HG02981 (cell line): Measurements from ENCODE around the gene KRTAP10-8.
"Not testable (repeated sequence)": the region's sequence is repeated elsewhere in the genome, so short reads cannot be mapped to it uniquely, and the experiment has no call there.

ENCODE experiments used
- ATAC-seq: cut with Tn5 transposase; IDR thresholded peaks from one replicate; pipeline ENCODE4 v1.9.1; 2021; ENCODE audit warnings: mild to moderate bottlenecking, moderate library complexity; ENCODE audit not compliant: unreplicated experiment

KRTAP10-8 gene

DNA sequence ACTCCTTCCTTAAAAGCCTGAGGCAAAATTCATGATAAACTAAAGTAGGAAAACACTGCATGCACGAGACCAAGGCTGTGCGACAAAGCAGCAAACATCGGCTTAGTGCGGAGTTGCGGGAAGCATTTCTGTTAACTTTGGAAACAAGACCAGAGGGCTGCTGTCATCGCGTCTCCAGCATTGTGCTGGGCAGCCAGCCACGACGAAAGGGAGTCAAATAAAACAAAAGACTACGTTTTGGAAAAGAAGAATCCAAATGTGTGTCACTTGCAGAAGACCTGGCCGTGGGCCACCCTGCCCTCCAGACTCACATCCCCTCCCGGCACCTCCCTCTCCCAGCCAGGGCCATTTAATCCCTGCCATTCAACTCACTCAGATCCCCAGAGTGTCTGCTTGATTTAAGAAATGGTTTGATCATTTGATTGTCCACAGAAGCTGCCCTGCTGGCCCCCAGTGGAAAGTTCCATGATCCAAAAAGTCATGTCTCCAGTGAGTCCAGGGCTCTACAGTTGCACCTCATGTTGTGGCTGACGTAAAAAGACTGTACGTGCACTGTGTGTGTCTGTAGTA, 31.9 kb downstream of the KRTAP10-8 start:
- ATAC-seq = no peak

DNA sequence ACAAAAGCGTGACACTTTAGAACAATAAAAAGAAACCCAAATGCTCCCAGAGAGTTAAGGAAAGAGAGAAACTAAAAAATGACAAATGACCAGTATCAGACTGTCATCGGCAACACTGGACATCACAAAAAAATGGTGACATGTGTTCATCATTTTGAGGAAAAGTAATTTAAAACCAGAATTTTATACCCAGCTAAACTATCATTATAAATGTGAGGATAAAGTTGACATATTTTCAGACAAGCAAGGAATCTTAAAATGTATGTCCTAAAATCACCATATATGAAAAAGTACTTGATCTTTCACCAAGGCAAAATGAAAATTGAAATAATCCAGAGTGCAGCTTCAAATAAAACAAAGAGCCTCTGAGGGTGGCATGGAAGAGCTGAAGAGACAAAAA, 33.0 kb downstream of the KRTAP10-8 start:
- ATAC-seq = no peak

DNA sequence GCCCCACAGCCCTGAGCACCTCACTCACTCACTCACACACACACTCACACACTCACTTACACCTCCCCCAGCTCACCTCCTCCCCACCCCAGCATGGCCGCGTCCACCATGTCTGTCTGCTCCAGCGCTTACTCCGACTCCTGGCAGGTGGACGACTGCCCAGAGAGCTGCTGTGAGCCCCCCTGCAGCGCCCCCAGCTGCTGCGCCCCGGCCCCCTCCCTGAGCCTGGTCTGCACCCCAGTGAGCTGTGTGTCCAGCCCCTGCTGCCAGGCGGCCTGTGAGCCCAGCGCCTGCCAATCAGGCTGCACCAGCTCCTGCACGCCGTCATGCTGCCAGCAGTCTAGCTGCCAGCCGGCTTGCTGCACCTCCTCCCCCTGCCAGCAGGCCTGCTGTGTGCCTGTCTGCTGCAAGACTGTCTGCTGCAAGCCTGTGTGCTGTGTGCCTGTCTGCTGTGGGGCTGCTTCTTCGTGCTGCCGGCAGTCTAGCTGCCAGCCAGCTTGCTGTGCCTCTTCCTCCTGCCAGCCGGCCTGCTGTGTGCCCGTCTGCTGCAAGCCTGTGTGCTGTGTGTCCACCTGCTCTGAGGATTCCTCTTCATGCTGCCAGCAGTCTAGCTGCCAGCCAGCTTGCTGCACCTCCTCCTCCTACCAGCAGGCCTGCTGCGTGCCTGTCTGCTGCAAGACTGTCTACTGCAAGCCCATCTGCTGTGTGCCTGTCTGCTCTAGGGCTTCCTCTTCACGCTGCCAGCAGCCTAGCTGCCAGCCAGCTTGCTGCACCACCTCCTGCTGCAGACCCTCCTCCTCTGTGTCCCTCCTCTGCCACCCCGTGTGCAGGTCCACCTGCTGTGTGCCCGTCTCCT, 34.7 kb downstream of the KRTAP10-8 start, which contains the start of gene KRTAP10-11:
TSS of gene KRTAP10-11 (plus strand) at position 49 of the 856 bp plus-strand sequence. CDS start at position 94, 45 bp downstream.
- ATAC-seq = not testable (repeated sequence)

DNA sequence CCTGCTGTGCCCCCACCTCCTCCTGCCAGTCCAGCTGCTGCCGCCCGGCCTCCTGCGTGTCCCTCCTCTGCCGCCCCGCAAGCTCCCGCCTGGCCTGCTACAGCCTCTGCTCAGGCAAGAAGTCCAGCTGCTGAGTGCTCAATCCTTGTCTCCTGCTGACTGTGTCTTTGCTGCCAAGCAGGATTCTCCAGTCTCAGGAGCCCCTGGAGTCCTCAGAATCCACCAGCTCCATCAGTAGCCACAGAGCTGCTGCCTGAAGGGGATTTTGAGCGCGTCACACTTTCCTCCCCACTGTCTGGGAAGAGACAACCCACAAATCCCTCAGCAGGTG, 35.3 kb downstream of the KRTAP10-8 start:
- no peak for ATAC-seq

DNA sequence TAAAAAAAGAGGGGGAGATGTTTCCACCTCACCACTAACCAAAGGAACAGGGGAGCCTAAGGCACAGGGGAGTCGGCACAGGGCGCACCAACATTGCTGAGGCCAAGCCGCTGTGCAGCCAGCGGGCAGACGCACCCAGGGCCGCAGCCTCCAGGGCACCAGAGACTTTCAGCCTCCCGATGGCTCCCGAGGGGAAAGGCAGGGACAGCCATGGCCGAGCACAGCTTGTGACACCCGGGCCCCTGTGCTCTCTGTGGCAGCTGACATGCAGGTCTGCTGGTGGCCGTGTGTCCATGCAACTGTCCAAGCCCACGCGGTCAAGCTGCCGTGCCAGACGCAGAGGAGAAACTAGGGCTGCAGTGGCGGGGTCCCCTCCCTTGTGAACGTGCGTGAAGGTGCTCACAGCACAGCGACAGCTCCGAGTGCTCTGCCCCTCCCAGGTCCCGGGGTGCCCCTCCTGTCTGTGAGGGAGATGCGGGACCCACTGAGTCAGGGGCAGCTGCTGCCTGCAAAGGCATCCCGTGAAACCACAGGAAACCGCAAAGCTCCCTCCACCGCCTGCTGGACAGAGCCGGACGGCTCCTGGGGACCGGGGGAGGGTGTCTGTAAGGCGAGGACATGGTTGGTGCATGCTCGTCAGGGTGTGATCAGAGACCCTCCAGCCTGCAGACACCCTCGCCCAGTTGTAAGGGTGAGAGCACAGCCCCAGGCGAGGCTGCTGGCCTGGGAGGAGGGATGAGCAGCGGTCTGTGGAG, 36.9 kb downstream of the KRTAP10-8 start:
- no peak for ATAC-seq

DNA sequence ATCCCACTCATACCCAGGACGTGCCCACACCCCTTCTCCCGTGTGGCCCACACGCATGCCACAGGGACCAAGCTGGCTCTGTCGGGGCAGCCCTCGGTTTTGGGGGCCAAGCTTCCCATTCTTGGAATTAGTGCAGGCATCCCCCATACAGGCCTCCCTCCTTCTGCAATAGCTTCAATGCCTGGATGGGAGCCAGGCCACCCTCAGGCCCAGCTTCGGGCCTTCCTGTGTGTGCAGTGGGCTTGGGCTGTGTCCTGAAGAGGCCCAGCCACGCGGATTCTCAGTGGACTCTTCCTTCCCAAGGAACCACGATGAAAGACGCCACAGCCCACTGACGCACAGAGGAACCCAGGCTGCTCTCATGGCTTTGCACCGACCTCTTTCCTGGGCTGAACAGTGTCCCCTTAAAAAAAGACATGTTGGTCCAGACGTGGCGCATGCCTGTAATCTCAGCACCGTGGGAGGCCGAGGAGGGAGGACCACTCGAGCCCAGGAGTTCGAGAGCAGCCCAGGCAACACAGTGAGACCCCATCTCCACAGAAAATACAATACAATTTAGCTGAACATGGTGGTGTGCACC, 37.7 kb downstream of the KRTAP10-8 start:
- no peak for ATAC-seq

DNA sequence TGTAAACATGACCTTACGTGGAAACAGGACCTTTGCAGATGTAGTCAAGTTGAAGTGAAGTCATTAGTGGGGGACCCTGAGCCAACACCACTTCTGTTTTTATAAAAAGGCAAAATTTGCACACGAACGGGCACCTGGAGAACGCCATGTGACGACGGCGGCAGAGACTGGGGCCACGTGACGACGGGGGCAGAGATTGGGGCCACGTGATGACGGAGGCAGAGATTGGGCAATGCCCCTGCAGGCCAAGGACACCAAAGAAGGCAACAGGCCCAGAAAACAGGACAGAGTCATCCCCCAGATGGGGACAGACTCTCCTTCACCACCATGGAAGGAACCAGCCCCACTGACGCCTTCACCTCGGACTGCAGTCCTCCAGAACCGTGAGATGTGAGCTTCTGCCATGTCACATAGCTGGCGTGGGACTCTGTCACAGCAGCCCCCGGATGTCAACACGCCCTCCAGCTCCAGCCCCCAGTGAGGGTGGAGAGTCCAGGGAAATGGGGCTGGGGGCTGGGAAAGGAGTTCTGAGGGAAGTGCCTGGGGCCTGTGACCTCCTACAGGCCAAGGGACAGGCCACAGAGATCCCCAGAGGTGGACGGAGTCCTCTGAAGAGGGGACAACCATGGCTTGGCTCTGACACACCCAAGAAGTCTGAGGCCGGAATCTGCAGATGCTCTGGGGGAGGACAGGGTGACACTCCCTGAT, 38.5 kb downstream of the KRTAP10-8 start:
- ATAC-seq = no peak

DNA sequence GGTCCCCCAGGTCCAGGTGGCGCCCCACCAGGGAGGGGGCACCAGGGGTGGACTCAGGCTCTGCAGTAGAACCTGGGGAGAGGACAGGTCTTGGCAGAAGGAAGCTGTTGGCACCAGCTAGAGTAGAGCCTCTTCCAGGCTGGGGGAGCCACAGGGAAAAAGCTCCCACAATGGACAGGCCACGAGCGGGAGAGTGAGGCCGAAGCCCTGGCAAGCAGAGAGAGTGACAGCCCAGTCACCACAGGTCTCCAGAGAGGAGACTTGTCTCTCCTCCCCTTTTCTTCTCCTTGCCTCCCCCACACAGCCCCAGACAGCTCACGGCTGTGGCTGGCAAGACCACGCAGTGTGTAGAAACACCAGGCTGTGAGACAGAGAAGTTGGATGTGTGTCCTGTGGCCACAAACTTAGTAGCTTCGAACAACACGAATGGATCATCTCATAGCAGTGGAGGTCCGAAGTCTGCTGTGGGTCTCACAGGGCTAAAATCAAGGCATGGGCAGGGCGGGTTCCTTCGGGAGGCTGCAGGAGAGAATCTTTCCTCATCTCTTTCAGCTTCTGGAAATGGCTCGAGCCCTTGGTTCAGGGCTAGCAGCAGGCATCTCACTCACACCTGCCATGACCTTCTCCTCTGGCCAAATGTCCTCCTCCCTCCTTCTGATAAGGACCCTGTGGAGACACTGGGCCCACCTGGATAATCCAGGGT, 39.2 kb downstream of the KRTAP10-8 start:
- no peak for ATAC-seq

DNA sequence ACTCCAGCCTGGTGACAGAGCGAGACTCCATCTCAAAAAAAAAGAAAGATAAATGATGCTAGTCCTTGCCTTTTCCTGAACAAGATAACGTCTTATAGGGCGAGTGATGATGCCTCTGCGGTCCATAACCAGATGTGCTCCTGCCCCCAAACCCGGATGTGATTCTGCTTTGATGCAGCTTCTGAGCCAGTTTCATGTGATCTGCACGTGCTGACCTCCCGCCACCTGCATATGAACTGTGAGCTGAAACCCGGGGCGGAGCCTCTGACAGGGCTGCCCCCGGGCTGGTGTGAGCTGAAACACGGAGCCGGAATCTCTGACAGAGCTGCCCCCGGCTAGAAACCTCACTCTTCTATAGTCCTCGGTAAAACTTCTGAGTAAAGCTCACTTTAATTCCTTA, 41.2 kb downstream of the KRTAP10-8 start:
- ATAC-seq = no peak

DNA sequence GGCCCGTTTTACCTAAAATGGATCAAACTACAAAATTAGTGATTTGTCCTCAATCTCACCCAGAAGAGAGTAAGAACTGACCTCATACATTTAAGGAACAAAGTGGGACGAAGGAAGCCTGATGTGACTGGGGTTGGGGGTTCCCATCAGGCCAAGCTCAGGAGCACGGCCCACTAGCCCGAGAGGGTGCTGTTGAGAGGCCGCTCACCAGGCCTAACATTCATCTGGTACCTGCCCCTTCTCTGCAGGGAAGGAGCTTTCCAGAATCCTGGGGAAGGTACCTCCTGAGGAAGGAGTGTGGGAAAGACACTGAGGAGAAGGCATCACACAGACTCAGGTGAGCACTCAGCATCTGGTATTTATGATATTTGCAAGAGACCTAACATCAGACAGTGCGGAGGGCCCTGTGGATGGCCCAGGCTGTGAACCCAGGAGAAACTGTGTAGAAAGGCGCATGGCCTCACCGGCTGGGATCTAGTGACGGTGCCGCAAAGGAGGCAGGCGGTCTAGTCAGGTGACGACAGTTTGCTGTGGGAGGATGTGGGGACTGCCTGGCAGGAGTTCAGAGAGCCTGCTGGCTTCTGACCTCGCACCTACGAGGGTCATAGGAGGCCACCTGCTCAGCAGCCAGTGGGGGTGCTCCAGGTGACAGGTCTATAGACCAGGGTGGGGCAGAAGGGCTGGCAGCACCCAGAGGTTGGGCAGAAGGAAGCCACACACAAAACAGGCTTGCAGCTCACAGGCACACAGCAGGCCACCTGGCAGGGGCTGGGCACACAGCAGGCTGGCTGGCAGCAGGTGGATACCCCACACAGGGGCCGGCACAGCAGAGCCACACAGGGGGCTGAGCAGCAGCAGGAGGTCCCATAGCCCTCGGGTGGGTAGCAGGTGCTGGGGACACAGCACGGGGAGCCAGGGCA, 42.0 kb downstream of the KRTAP10-8 start:
- ATAC-seq = no peak

DNA sequence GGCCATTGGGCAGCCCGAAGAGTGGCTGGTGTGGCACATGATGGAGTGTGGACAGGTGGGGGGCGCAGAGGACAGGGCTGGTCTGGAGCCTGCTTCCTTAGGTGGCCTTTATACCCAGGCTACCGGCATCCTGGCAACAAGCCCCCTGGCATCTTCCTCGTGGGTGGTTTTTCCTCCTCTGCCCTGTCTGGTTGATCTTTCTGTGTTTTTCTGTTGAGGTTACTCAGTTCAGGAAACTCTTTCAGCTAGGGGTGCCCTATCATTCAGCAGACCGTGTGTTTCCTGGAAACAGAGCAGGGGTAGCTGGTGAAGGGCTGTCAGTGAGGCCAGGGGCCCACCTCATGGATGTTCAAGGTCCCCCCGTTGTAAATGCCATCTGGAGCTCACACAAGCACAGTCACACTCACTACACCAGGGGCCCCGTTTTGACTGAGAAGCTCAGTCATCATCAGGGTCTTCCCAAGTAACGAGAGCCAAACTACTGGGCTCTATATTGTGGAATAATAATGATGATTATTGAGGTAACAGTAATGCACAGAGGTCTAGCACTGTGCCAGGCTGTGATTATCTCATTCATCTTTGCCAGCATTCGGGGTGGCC, 42.8 kb downstream of the KRTAP10-8 start, which contains the start of gene KRTAP12-4:
TSS of gene KRTAP12-4 (minus strand) at position 84 of the 600 bp plus-strand sequence. CDS start at position 39, 45 bp downstream.
- no peak for ATAC-seq

DNA sequence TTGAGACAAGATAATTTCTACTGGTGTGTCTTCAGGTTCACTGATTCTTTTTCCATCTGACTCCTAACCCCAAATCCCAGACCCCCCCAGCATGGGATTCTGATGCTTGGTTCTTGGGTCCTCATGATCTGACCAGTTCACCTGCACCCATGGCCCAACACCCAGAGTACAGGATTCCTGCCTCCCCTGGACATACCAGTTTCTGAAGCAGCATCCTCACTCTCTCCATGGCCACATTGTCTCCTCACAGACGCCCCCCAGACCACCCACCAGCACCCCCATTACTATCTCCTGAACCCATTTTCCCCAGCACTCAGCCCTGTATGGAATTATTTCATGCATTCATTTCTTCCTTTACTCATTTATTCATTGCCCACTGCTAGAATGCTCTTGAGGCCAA, 45.0 kb downstream of the KRTAP10-8 start:
- ATAC-seq = no peak

DNA sequence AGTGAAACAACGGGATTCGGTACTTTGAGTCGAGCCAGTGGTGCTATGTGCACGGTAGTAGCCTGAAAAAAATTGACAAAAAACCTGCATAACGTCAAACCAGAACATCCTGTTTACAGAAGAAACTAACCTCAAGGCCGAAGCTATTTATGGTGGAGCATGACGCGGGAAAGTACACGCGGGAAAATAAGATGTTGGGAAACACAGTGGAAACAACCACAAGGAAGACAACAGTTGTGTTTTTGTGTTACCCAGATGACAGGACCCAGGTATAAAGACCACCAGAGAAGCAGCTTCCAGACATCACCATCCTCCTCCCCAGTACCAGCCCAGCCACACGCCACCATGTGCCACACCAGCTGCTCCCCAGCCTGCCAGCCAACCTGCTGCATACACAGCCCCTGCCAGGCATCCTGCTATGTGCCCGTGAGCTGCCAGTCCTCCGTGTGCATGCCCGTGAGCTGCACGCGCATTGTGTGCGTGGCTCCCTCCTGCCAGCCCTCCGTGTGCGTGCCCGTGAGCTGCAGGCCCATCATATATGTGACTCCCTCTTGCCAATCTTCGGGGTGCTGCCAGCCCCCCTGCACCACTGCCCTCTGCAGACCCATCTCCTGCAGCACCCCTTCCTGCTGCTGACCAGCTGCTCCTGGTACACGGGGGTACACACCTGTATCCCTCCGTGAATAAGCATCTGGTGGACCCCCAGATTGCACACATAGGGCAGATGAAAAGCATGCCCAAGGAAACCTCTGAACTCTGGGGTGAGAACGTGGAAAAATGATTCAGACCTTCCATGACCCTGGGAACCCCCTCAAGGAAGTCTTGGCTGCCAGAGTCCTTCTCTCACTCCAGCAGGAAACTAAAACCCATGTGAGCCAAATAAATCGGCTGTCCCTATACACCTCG, 46.0 kb downstream of the KRTAP10-8 start, which contains the start of gene KRTAP12-3:
TSS of gene KRTAP12-3 (plus strand) at position 298 of the 906 bp plus-strand sequence. CDS start at position 346, 48 bp downstream.
- ATAC-seq = no peak

DNA sequence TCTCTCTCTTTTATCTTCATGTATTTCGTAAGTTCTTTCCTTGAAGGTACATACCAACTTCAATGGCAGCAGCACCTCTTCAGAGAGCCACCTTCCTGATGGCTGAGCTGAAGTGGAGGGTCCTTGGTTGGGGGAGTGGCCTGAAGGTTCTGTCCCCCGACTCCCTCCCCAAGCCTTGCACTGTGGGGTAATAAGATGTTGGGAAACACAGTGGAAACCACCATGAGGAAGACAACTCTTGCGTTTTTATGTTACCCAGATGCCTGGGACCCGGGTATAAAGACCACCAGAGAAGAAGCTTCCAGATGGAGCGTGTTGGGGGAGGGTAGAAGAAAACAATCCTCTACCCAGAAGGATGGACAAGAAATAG, 46.6 kb downstream of the KRTAP10-8 start:
- ATAC-seq = no peak

DNA sequence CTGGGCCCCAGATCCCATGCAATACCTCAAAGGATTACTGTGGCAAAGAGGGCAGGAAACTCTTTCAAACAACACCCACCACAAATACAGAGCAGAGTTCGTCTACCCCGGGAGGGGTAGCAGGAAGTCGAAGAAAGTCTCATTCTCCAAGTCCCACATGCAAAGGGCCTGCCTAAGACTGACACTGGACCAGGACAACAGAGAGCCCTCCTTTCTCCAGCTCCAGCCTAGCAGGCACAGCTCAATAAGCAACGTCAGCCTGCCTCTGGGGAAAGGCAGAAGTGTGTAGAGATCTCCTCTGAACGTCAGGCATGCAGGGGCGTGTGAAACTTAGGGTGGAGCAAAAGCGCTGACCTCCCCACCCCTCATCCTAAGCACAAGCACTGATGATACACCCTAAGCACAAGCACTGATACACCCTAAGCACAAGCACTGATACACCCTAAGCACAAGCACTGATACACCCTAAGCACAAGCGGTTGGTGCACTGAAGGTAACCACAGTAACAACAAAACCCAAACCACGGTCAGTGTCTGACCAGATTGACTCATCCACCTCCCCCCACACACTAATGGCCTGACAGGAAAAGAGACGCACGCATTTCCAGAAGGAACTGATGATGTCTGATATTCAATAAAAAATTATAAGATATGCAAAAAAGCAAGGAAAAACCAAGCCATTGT, 47.2 kb downstream of the KRTAP10-8 start:
- no peak for ATAC-seq

DNA sequence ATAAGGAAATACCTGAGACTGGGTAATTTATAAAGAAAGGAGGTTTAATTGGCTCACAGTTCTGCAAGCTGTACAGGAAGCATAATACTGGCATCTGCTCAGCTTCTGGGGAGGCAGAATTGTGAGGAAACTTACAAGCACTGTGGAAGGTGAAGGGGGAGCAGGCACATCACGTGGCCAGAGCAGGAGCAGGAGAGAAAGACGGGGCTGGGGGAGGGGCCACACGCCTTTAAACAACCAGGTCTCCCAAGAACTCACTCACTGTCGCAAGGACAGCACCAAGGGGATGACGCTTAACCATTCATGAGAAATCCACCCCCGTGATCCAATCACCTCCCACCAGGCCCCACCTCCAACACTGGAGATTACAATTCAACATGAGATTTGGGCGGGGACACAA, 49.7 kb downstream of the KRTAP10-8 start:
- ATAC-seq = not testable (repeated sequence)
